Measurements from ENCODE around the gene PLOD1.
"Not testable (repeated sequence)": the region's sequence is repeated elsewhere in the genome, so short reads cannot be mapped to it uniquely, and the experiment has no call there.

PLOD1 gene

GRCh38 chr1:11939794-11940193, 5.3 kb downstream of the PLOD1 start:
- FAIRE-seq = not testable (repeated sequence)

GRCh38 chr1:11940260-11940921, 5.9 kb downstream of the PLOD1 start:
- no peak for FAIRE-seq

GRCh38 chr1:11942280-11942679, 7.8 kb downstream of the PLOD1 start:
- FAIRE-seq = no peak

DNA sequence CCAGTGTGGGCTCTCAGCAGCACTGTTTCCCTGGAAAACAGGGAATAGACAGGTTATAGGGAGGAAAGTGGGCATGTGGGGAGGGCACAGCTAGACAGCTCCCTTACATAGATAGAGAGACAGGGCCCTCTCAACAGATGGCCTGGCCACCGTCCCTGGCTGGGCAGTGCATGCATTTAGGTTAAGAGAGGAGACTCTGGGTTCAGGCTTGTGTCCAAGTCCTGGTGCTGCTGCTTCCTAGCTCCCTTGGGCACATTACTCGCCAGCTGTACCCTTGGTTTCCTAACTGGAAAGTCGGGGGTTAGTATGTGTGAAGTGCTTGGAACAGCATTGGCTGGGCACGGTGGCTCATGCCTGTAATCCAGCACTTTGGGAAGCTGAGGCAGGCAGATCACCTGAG, 9.1 kb downstream of the PLOD1 start:
- no peak for FAIRE-seq

DNA sequence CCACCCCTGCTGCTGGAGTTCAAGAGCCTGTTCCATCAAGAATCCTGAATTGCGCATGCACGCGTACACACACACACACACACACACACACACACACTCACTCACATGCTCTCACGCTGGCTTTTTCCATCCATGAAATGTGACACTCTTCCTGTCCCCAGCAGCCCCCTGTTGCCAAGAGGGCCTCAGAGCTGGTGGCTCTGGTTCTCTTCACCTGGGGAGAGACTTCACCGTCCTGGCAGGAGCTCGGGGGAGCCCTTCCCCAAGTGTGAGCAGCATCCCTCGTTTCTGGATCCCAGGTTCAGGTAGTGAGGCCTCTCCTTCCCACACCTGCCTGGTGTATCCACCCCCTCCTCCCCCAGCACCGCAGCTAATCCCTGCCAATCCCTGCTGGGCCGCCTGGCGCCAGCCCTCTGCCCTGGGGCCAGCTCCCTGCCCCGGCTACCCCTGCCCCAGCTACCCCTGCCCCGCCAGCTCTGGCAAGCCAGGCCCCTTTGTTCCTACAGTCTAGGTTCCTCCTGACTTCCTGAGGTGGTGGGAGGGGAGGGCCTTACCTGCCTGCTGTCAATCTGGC, 9.9 kb downstream of the PLOD1 start:
- FAIRE-seq = no peak

- FAIRE-seq = no peak
Observed at GRCh38 chr1:11946647-11947046, 12.1 kb downstream of the PLOD1 start.

- no peak for FAIRE-seq
Observed at GRCh38 chr1:11948822-11949458, 14.4 kb downstream of the PLOD1 start.

DNA sequence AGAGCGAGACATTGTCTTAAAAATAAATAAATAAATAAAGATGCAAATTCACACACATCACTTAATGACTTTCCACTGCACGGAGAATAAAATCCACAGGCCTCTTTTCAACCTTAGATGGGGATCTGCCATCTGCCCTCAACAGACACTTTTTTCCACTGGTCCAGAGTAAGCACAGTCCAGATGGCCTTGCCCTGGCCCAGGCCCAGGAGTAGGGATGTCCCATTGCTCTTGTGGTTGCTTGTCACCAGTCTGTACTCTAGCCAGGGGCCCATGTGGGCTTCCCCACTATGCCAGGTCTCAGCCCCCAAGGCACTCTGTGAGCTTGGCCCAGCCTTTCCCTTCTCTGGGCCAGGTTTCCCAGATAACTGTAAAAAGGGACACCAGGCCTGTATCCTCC, 17.4 kb downstream of the PLOD1 start:
- FAIRE-seq = no peak

DNA sequence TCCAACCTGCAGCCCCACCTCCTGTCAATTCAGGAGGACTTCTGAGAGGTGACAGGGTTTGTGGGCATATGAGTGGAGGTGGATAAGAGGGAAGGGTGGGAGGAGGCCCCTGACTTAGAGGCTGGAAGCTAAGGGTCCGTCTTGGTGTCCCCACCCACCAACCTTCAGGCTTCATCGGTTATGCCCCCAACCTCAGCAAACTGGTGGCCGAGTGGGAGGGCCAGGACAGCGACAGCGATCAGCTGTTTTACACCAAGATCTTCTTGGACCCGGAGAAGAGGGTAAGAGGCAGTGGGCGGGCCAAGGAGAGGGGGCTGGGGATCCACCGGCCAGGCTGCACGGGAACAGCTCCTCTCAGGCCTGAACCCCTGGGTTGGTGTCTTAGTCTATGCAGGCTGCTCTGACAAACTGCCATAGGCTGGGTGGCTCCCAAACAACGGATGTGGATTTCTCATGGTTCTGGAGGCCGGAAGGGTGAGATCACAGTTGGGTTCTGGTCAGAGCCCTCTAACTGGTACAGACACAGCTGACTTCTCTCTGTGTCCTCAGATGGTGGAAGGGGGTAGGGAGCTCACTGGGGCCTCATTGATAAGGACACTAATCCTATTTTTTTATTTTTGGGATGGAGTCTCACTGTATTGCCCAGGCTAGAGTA, 18.1 kb downstream of the PLOD1 start:
- FAIRE-seq = no peak

GRCh38 chr1:11955221-11955620, 20.7 kb downstream of the PLOD1 start:
- no peak for FAIRE-seq

GRCh38 chr1:11957398-11957797, 22.9 kb downstream of the PLOD1 start:
- FAIRE-seq = no peak

GRCh38 chr1:11957897-11958296, 23.4 kb downstream of the PLOD1 start:
- no peak for FAIRE-seq

GRCh38 chr1:11960276-11960675, 25.8 kb downstream of the PLOD1 start:
- no peak for FAIRE-seq

- no peak for FAIRE-seq
Observed at GRCh38 chr1:11960715-11961114, 26.2 kb downstream of the PLOD1 start.

GRCh38 chr1:11961230-11961629, 26.7 kb downstream of the PLOD1 start:
- peak; percentile 76 for FAIRE-seq

DNA sequence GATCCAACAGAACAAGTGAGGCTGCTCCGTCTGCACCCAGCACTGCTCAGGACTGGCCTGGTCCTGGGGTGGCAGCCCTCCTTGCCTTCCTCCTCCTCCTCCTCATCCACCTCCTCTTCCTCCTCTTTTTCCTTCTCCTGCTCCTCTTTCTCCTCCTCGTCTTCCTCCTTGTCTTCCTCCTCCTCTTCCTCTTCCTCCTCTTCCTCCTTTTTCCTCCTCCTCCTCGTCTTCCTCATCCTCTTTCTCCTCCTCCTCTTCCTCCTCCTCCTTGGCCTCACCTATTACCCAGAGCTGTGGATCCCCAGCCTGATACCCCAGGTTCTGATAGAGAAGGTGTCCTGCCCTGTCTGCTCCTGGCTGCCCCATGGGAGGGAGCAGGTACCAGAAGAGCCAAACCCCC, 29.1 kb downstream of the PLOD1 start:
- no peak for FAIRE-seq

- FAIRE-seq = no peak
Observed at GRCh38 chr1:11964656-11965055, 30.1 kb downstream of the PLOD1 start.

GRCh38 chr1:11967028-11967547, 32.6 kb downstream of the PLOD1 start:
- FAIRE-seq = no peak

GRCh38 chr1:11970441-11971185, 36.1 kb downstream of the PLOD1 start:
- no peak for FAIRE-seq

DNA sequence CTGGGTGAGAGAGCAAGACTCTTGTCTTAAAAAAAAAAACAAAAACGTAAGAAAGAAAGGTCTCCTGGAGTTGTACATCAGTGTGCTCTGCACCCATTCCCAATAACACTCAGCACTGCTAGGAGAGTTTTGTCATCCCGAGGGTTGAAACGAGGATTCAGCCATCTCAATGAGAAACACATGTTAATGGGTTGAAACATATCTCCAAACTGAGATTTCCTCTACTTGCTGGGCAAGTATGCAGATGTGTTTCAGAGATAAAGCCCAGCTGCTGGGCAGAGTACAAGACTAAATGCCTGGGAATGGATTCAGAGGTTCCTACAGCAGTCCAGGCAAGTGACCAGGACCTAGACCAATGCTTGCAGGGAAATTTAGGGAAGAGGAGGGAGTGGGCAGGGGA, 43.1 kb downstream of the PLOD1 start:
- FAIRE-seq = no peak

DNA sequence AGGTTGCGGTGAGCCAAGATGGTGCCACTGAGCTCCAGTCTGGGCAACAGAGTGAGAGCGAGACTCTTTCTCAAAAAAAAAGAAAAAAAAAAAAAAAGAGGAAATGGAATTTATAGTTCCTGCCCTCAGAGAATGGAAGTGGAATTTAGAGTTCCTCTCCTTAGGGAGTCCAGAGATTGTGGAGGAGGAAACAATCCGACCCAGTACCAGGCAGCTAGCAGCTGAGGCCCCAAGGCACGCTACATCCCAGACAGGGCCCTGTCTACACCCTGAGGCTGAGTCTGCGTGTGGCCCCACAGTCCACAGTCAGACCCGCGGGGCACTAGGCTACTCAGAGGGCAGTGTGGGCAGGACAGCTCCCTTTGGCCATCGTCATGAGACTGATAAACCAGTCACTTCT, 43.8 kb downstream of the PLOD1 start:
- FAIRE-seq = no peak

DNA sequence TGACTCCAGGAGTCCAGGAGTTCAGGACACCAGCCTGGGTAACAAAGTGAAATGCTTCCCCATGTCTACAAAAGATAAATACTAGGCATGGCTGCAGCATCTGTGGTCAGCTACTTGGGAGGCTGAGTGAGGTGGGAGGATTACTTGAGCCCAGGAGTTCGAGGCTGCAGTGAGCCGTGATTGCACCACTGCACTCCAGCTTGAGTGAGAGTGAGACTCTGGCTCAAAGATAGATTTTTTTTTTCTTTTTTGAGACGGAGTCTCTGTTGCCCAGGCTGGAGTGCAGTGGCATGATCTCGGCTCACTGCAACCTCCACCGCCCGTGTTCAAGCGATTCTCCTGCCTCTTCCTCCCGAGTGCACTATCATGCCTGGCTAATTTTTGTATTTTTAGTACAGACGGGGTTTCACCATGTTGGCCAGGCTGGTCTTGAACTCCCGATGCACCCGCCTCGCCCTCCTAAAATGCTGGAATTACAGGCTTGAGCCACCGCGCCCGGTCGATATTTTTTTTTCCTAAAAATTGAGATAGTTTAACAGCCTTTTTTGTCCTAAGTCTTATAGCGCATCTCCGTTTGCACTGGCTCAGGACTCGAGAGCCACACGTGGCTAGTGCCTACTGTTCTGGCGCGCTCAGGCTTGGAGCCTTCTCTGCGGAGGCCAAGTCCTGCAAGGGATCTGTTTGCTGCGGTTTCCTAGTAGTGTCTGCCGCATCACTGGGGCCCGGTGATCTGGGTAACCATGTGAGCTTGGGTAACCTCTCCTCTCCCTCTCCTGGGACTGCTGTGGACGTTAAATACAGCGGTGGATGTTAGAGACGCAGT, 44.7 kb downstream of the PLOD1 start:
- FAIRE-seq = no peak
